Ascending aorta (tissue), 2 donors: Measurements from ENCODE around the gene KIF19. TPM values are rescaled to one million over a fixed set of nuclear protein-coding genes. Genes with fewer than 3 reads are reported as not detected.

Experiments used
- DNase-seq, 2 donors: peaks; one replicate each; pipeline ENCODE4 v3.0.0-alpha.2; 2019; ENCODE audit warnings: low spot score in 2 of 2
- H3K27ac ChIP-seq, 2 donors: fragments of 200-600 bp; sonication (generic); one replicate each; pipeline ENCODE4 v1.5.1; 2016 to 2017; ENCODE audit warnings: mild to moderate bottlenecking in 1 of 2
- H3K27me3 ChIP-seq: fragments of 200-600 bp; sonication (generic); one replicate; pipeline ENCODE4 v1.5.1; 2017
- H3K36me3 ChIP-seq, 2 donors: fragments of 200-600 bp; sonication (generic); one replicate each; pipeline ENCODE4 v1.5.1; 2016
- H3K4me1 ChIP-seq, 2 donors: fragments of 200-600 bp; sonication (generic); one replicate each; pipeline ENCODE4 v1.5.1; 2016 to 2017; ENCODE audit warnings: mild to moderate bottlenecking in 1 of 2
- H3K4me3 ChIP-seq, 2 donors: fragments of 200-600 bp; sonication (generic); one replicate each; pipeline ENCODE4 v1.5.1; 2016 to 2017; ENCODE audit warnings: mild to moderate bottlenecking in 1 of 2
- H3K9me3 ChIP-seq, 2 donors: fragments of 200-600 bp; sonication (generic); one replicate each; pipeline ENCODE4 v1.5.1; 2016
- intact Hi-C: fragments of 100-400 bp; cut with DNase I; formaldehyde crosslinking; loops from one replicate; pipeline ENCODE4 v1.15.1; 2023
- total RNA-seq: library from RNA; depleted of rRNA; stranded (reverse); fragments of >200 nt; gene quantifications from one replicate; pipeline ENCODE4 v1.1.0, GENCODE V29; 2016
- TF ChIP-seq, protein P1 (sequence below), 3 experiments: fragments of 200-600 bp in 2 of 3; fragments of 450-650 bp in 1 of 3; sonication (generic) in 2 of 3; IDR thresholded peaks; one replicate each; pipeline ENCODE4 v1.5.1; 2016 to 2019; ENCODE audit warnings: antibody characterized with exemption in 3 of 3, mild to moderate bottlenecking in 1 of 3, moderate library complexity in 1 of 3

KIF19 gene
- total RNA-seq, 1 donor from 2014 or later: 11.7 TPM

DNA sequence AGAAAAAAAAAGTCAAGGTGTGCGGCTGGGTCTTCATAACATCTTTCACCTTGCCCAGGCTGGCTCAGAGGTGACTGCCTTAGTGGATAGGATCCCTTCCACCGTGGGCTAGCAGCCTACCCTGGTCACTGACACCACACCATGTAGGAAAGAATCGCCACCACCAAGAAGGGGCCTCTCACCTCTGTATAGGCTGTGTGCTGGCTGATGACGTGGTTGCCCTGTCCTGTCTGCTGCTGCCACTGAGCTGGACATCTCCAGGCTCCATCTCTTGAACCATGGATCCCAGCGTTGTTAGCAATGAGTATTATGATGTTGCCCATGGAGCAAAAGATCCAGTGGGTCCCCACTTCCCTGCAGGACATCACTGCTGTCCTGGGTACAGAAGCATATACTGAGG, 41.2 kb downstream of the KIF19 start, which contains the start of gene GPR142:
GPR142 (plus strand) TSS at position 301 of the 400 bp plus-strand sequence. CDS start 2,035 bp downstream, outside the sequence.
- Histone ChIP-seq H3K4me3 (no peak within 1 kb of the TSS), H3K9me3 (no peaks in the 10 kb centered on the region), H3K27ac (no peak within 1 kb of the TSS), H3K36me3 (no peaks in the 10 kb centered on the region), H3K4me1 (no peaks in the 10 kb centered on the region), H3K27me3 (no peaks in the 10 kb centered on the region)
- TF ChIP-seq, protein P1, sequence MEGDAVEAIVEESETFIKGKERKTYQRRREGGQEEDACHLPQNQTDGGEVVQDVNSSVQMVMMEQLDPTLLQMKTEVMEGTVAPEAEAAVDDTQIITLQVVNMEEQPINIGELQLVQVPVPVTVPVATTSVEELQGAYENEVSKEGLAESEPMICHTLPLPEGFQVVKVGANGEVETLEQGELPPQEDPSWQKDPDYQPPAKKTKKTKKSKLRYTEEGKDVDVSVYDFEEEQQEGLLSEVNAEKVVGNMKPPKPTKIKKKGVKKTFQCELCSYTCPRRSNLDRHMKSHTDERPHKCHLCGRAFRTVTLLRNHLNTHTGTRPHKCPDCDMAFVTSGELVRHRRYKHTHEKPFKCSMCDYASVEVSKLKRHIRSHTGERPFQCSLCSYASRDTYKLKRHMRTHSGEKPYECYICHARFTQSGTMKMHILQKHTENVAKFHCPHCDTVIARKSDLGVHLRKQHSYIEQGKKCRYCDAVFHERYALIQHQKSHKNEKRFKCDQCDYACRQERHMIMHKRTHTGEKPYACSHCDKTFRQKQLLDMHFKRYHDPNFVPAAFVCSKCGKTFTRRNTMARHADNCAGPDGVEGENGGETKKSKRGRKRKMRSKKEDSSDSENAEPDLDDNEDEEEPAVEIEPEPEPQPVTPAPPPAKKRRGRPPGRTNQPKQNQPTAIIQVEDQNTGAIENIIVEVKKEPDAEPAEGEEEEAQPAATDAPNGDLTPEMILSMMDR (IDR thresholded peaks at IDR 0.05): no peak
- no peak for DNase-seq
- intact Hi-C loops: no loop called here

DNA sequence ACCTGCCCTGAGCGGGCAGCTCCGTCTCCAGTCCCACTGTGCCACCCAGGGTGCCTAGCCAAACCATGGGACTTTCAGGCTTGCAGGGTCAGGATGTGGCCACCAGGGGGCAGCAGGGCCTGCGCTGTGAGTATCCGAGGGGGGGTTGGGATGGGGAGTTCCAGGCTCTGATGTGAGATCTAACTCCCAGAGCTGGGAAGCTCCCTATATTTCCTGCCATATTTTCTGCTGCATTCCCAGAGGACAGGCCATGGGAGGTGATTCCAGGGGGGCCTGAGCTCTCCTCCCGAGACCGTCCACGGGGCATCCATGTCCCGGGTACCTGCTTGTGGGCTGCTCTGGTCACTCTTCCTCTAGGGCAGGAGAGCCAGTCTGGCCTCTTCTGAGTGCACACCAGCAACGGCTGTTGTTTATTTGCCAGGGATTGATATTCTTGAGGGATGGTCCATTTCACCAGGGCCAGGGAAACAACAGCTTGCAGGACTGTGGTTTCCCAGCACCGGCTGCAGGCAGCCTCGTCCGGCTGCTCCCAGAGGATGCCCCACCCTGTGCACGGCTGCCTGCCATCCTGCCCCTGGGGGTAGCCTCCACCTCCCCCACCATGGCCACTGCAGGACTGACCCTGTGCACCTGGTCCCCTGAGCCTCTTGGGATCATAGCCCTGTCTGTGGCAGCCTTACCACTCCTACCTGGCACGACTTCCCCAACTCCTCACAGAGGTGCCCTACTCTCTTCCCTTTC, 42.5 kb downstream of the KIF19 start:
- DNase-seq: peak in 1 of 2 donors; percentile 84
- no peaks in the 10 kb centered on the region for H3K4me1 ChIP-seq
- no peaks in the 10 kb centered on the region for H3K9me3 ChIP-seq
- no peak overlapping the region for H3K27ac ChIP-seq
- TF ChIP-seq, protein P1 (IDR thresholded peaks at IDR 0.05): peak; percentile 87 to 95 (median 94)
- no peaks in the 10 kb centered on the region for H3K27me3 ChIP-seq
- no peaks in the 10 kb centered on the region for H3K36me3 ChIP-seq
- H3K4me3 ChIP-seq: no peak overlapping the region
- intact Hi-C loops: loop anchor here (1.0 kb wide), 1 partner anchor 125 kb away; no protein-coding TSS in a partner anchor

DNA sequence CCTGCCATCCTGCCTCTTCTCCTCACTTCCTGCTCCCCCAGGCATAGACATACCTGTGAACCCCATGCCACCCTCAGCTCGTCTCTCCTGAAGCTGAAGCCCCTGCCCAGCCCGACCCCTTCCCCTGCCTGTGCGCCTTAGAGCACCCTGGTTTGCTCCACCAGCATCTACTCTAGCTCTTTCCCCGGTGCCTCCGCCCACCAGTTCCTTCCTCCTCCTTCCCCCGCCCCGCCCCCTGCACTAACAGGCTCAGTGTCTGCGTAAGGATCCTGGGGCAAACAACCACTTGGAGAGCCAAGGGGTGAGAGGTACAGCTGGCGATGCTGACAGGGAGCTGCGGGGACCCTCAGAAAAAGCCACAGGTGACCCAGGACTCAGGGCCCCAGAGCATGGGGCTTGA, 43.2 kb downstream of the KIF19 start:
- DNase-seq: peak in 1 of 2 donors; percentile 73

DNA sequence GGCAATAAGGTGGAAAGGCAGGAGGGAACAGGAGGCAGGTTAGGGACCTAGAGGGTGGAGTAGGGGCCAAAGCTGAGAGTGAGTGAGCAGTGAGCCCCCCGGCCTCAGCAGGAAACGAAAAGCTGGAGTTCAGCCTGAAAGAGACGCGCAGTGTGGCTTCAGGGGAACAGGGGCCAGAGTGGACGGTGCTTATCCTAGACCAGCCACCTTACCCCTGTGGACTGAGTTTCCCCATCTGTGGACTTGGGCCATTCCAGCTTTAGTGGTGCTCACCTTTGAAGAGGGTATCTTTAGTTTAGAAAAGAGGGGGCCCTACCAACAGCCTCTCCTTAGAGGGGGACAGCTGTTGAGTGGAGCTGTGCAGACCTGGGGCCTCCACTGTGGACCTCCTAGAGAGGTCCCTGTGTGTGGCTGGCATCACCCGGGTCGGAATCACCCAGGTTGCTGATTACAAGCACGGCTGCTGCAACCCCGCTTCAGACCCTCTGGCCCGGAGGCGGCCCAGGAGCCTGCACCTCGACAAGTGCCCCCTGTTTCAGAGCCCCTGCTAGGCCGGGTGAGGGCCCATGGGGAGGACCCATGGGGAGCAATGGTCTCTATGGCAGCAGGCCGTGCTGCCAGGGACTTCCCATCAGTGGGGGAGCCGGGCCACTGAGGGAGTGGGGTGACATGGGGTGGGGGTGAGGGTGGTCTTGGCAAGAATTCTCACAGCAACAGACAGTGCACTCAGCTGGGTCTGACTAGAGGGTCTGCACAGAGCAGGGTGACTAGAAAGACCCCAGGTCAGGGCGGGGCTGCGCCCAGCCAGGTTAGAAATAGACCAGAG, 43.9 kb downstream of the KIF19 start:
- intact Hi-C loops: no loop called here
- Histone ChIP-seq H3K4me1 (no peaks in the 10 kb centered on the region), H3K4me3 (no peak overlapping the region), H3K27me3 (no peaks in the 10 kb centered on the region), H3K9me3 (no peaks in the 10 kb centered on the region), H3K27ac (no peak overlapping the region), H3K36me3 (no peaks in the 10 kb centered on the region)
- DNase-seq: no peak
- TF ChIP-seq, protein P1 (IDR thresholded peaks at IDR 0.05): no peak

More for the DNA sequence above, 43.2 kb downstream of the KIF19 start:
- Histone ChIP-seq H3K9me3 (no peaks in the 10 kb centered on the region), H3K27me3 (no peaks in the 10 kb centered on the region), H3K4me3 (no peak overlapping the region), H3K27ac (no peak overlapping the region), H3K4me1 (no peaks in the 10 kb centered on the region), H3K36me3 (no peaks in the 10 kb centered on the region)
- intact Hi-C loops: no loop called here
- TF ChIP-seq, protein P1 (IDR thresholded peaks at IDR 0.05): no peak

DNA sequence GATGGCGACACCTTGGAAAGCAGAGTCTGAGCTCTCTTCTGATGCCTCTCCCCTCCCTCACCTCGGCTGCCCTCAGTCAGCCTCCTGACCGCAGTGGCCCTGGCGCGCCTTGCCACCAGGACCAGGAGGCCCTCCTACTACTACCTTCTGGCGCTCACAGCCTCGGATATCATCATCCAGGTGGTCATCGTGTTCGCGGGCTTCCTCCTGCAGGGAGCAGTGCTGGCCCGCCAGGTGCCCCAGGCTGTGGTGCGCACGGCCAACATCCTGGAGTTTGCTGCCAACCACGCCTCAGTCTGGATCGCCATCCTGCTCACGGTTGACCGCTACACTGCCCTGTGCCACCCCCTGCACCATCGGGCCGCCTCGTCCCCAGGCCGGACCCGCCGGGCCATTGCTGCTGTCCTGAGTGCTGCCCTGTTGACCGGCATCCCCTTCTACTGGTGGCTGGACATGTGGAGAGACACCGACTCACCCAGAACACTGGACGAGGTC, 45.7 kb downstream of the KIF19 start:
- Histone ChIP-seq H3K36me3 (no peaks in the 10 kb centered on the region), H3K4me1 (no peaks in the 10 kb centered on the region), H3K9me3 (no peaks in the 10 kb centered on the region), H3K27me3 (no peaks in the 10 kb centered on the region), H3K4me3 (no peak overlapping the region), H3K27ac (no peak overlapping the region)
- DNase-seq: no peak
- TF ChIP-seq, protein P1 (IDR thresholded peaks at IDR 0.05): no peak
- intact Hi-C loops: no loop called here
